GM12878 (cell line): Measurements from ENCODE around the gene LANCL3. TPM values are rescaled to one million over a fixed set of nuclear protein-coding genes. Genes with fewer than 3 reads are reported as not detected.
"Not testable (repeated sequence)": the region's sequence is repeated elsewhere in the genome, so short reads cannot be mapped to it uniquely, and the experiment has no call there.

ENCODE experiments used
- ATAC-seq: fragments of 200-7000 bp; cut with Tn5 transposase; 3 replicates; pipeline ENCODE4 v1.9.1; 2020; ENCODE audit warnings: mild to moderate bottlenecking, moderate library complexity
- BruUV-seq: library from RNA; stranded (reverse); fragments of 400-500 nt; replicated peaks from 2 replicates; lab custom pipeline; 2021; lab: Mats Ljungman, UMichigan
- CTCF ChIA-PET: fragments of 300-600 bp; sonication (Branson Sonifier 250); formaldehyde crosslinking; extraction: SDS; loops from one replicate; lab custom pipeline; 2021; ENCODE audit warnings: inconsistent platforms; lab: Yijun Ruan, JAX
- POLR2A ChIA-PET: fragments of 350-600 bp; formaldehyde crosslinking; extraction: SDS; loops from one replicate; lab custom pipeline; 2021; ENCODE audit warnings: inconsistent platforms; lab: Charles Lee
- RAD21 ChIA-PET: fragments of 300-600 bp; sonication (Branson Sonifier 250); formaldehyde crosslinking; loops from one replicate; lab custom pipeline; 2023; ENCODE audit warnings: antibody characterized with exemption; ENCODE audit not compliant: unreplicated experiment; lab: Charles Lee
- SMC1A ChIA-PET: fragments of 300-600 bp; sonication (Branson Sonifier 250); formaldehyde crosslinking; loops from one replicate; lab custom pipeline; 2023; ENCODE audit not compliant: unreplicated experiment, uncharacterized antibody; lab: Charles Lee
- DNase-seq: peaks from one replicate; pipeline ENCODE4 v3.0.0-alpha.2; 2011; ENCODE audit warnings: low read depth, low spot score
- FAIRE-seq: peaks from 3 replicates; lab custom pipeline; 2011; peaks lifted over from hg19 to GRCh38; lab: Jason Lieb, UNC
- H2AFZ ChIP-seq: 2 replicates; pipeline ENCODE4 v1.6.0; 2011; ENCODE audit warnings: low read depth, low read length, control low read depth; ENCODE audit not compliant: control insufficient read depth
- H3K27ac ChIP-seq: 2 replicates; pipeline ENCODE4 v1.5.1; 2011; ENCODE audit warnings: control low read depth; ENCODE audit not compliant: control insufficient read depth, insufficient read depth
- H3K27me3 ChIP-seq, 2 experiments: replicated peaks in 1 of 2; 2 replicates each; pipeline versions ENCODE4 v1.6.0 to v1.6.1; 2011; ENCODE audit warnings: low read length in 1 of 2; ENCODE audit not compliant: control insufficient read depth in 2 of 2, insufficient read depth in 2 of 2
- H3K36me3 ChIP-seq, 2 experiments: 2 replicates each; pipeline ENCODE4 v1.5.1; 2011; ENCODE audit warnings: low read length in 1 of 2; ENCODE audit not compliant: control insufficient read depth in 2 of 2, insufficient read depth in 2 of 2
- H3K4me1 ChIP-seq: 2 replicates; pipeline ENCODE4 v1.6.1; 2011; ENCODE audit warnings: mild to moderate bottlenecking, low read length, moderate library complexity, mixed read lengths; ENCODE audit not compliant: control insufficient read depth, insufficient read depth
- H3K4me2 ChIP-seq: 2 replicates; pipeline ENCODE4 v1.6.0; 2011; ENCODE audit warnings: control low read depth; ENCODE audit not compliant: control insufficient read depth, insufficient read depth
- H3K4me3 ChIP-seq: fragments of 200-600 bp; sonication (generic); 2 replicates; pipeline ENCODE4 v1.5.1; 2016
- H3K79me2 ChIP-seq: 2 replicates; pipeline ENCODE4 v1.6.0; 2011; ENCODE audit warnings: low read length; ENCODE audit not compliant: control insufficient read depth, insufficient read depth
- H3K9ac ChIP-seq: 2 replicates; pipeline ENCODE4 v1.8.0; 2011; ENCODE audit warnings: low read length, control low read depth, mixed read lengths; ENCODE audit not compliant: control insufficient read depth, insufficient read depth
- H3K9me3 ChIP-seq: replicated peaks from 3 replicates; pipeline ENCODE4 v1.5.1; 2011; ENCODE audit warnings: mild to moderate bottlenecking, low read length; ENCODE audit not compliant: control insufficient read depth, insufficient read depth
- H4K20me1 ChIP-seq: 2 replicates; pipeline ENCODE4 v1.6.0; 2011; ENCODE audit not compliant: control insufficient read depth, insufficient read depth
- HDAC2 ChIP-seq: fragments of 200-600 bp; sonication (generic); IDR thresholded peaks from 2 replicates; pipeline ENCODE4 v1.6.1; 2017
- ZBTB4 ChIP-seq: fragments of 450-650 bp; formaldehyde crosslinking; IDR thresholded peaks from 2 replicates; pipeline ENCODE4 v1.4.0; 2022; ENCODE audit warnings: mild to moderate bottlenecking, moderate library complexity
- WGBS: methylation state at CpG from one replicate; pipeline ENCODE4 v1.1.6; 2016; ENCODE audit warnings: low lambda C conversion rate; ENCODE audit not compliant: insufficient replicate concordance, insufficient coverage; ENCODE audit errors: missing lambda C conversion rate; 5-methylcytosine and 5-hydroxymethylcytosine counted together
- in situ Hi-C: fragments of 300-500 bp; cut with MboI; formaldehyde crosslinking; loops from 9 replicates; pipeline ENCODE4 v1.14.3; 2018; ENCODE audit warnings: mixed read lengths
- intact Hi-C: fragments of 100-400 bp; cut with micrococcal nuclease; formaldehyde crosslinking; loops from one replicate; pipeline ENCODE4 v1.14.2; 2022; ENCODE audit not compliant: unreplicated experiment
- polyA plus RNA-seq, 11 experiments: library from polyadenylated mRNA; depleted of rRNA in 4 of 11; unstranded in 6 of 11; stranded (reverse) in 5 of 11; fragments of >200 nt; fragmentation: Nextera tagmentation in 4 of 11; fragmentation: Illumina TruSeq in 1 of 11; extraction: Ambion mirVana in 4 of 11; extraction: Trizol in 1 of 11; gene quantifications; 1 replicate in 1 of 11; 2 replicates in 10 of 11; pipeline versions ENCODE4 v1.2.1 to v1.2.3, GENCODE V29; 2011 to 2016; ENCODE audit warnings: inconsistent platforms in 2 of 11, missing spikeins in 2 of 11, low read depth in 1 of 11
- total RNA-seq, 4 experiments: library from RNA; depleted of rRNA in 3 of 4; stranded (reverse); fragments of >200 nt in 3 of 4; fragmentation: Illumina TruSeq in 1 of 4; extraction: Trizol in 1 of 4; gene quantifications; 2 replicates each; pipeline versions ENCODE4 v1.2.1 to v1.2.3, GENCODE V29; 2013 to 2021

The LANCL3 gene
- total and polyA plus RNA-seq, 10 of the 15 experiments (the other 5 are each of a cell fraction or from before 2014, with no cell fraction given), result not detected

- no peak for TF ChIP-seq HDAC2
- TF ChIP-seq ZBTB4 (CRISPR knock-in tag), result no peak
These were observed 74.8 kb downstream of the LANCL3 start (continued) for GRCh38 chrX:37646254-37646653.

GRCh38 chrX:37650879-37651278, 79.4 kb downstream of the LANCL3 start:
- H3K79me2 ChIP-seq, intact Hi-C loops, FAIRE-seq, H3K27ac ChIP-seq, BruUV-seq, ATAC-seq, H3K9ac ChIP-seq, H3K4me2 ChIP-seq, RAD21 ChIA-PET, H3K4me1 ChIP-seq, in situ Hi-C loops, H4K20me1 ChIP-seq, SMC1A ChIA-PET, H3K4me3 ChIP-seq, POLR2A ChIA-PET, H2AFZ ChIP-seq, H3K27me3 ChIP-seq, H3K9me3 ChIP-seq, H3K36me3 ChIP-seq, CTCF ChIA-PET, DNase-seq: not testable (repeated sequence)
- WGBS, result 56% methylated on average over 1 of the region's 2 CpGs
